Mesenchymal stem cell (in vitro differentiated cells and primary cell): Measurements from ENCODE around the gene ZNF512.
"Not testable (repeated sequence)": the region's sequence is repeated elsewhere in the genome, so short reads cannot be mapped to it uniquely, and the experiment has no call there.

Experiments used
- DNase-seq: peaks from one replicate; pipeline ENCODE4 v3.0.0-alpha.2; 2013
- H2AFZ ChIP-seq: one replicate; pipeline ENCODE4 v1.6.1; 2013; ENCODE audit warnings: low read depth, mild to moderate bottlenecking, control low read depth, inconsistent platforms, low read length, moderate library complexity
- H2AK5ac ChIP-seq: 2 replicates; pipeline ENCODE4 v1.6.1; 2013; ENCODE audit warnings: low read length, moderate library complexity, mild to moderate bottlenecking, inconsistent platforms; ENCODE audit not compliant: severe bottlenecking
- H2BK120ac ChIP-seq: one replicate; pipeline ENCODE4 v1.6.1; 2013; ENCODE audit warnings: low read depth, mild to moderate bottlenecking, inconsistent platforms, low read length, moderate library complexity
- H2BK12ac ChIP-seq, 2 experiments: one replicate each; pipeline ENCODE4 v1.6.1; 2013; ENCODE audit warnings: inconsistent platforms in 2 of 2, low read length in 2 of 2, mild to moderate bottlenecking in 2 of 2, moderate library complexity in 2 of 2, control low read depth in 1 of 2
- H2BK15ac ChIP-seq: one replicate; pipeline ENCODE4 v1.6.1; 2013; ENCODE audit warnings: mild to moderate bottlenecking, low read depth, inconsistent platforms; ENCODE audit not compliant: poor library complexity, severe bottlenecking
- H2BK5ac ChIP-seq: 2 replicates; pipeline ENCODE4 v1.6.1; 2013; ENCODE audit warnings: low read depth, mild to moderate bottlenecking, low read length, control low read depth, inconsistent platforms; ENCODE audit not compliant: poor library complexity, severe bottlenecking
- H3K14ac ChIP-seq, 2 experiments: one replicate each; pipeline ENCODE4 v1.6.1; 2013; ENCODE audit warnings: inconsistent platforms in 2 of 2, low read length in 2 of 2, control low read depth in 1 of 2, mild to moderate bottlenecking in 1 of 2, moderate library complexity in 1 of 2
- H3K18ac ChIP-seq, 2 experiments: one replicate each; pipeline ENCODE4 v1.6.1; 2013; ENCODE audit warnings: inconsistent platforms in 2 of 2, low read length in 2 of 2, control low read depth in 1 of 2, low read depth in 1 of 2, mild to moderate bottlenecking in 1 of 2
- H3K23ac ChIP-seq, 2 experiments: one replicate each; pipeline ENCODE4 v1.6.1; 2013; ENCODE audit warnings: inconsistent platforms in 2 of 2, low read length in 2 of 2, mild to moderate bottlenecking in 2 of 2, moderate library complexity in 2 of 2, control low read depth in 1 of 2
- H3K27ac ChIP-seq: 2 replicates; pipeline ENCODE4 v1.5.1; 2013; ENCODE audit warnings: mild to moderate bottlenecking, moderate library complexity, low read length, control low read depth, inconsistent platforms; ENCODE audit not compliant: poor library complexity, severe bottlenecking
- H3K27me3 ChIP-seq, 2 experiments: 2 replicates each; pipeline versions ENCODE4 v1.6.1 to v1.7.0; 2013; ENCODE audit warnings: low read length in 2 of 2, mild to moderate bottlenecking in 2 of 2, moderate library complexity in 2 of 2, control low read depth in 1 of 2, inconsistent platforms in 1 of 2; ENCODE audit not compliant: control insufficient read depth in 1 of 2, insufficient read depth in 1 of 2
- H3K36me3 ChIP-seq, 2 experiments: 2 replicates each; pipeline versions ENCODE4 v1.6.1 to v1.7.0; 2013; ENCODE audit warnings: low read length in 2 of 2, control low read depth in 1 of 2, inconsistent platforms in 1 of 2, low read depth in 1 of 2, mild to moderate bottlenecking in 1 of 2; ENCODE audit not compliant: insufficient read depth in 2 of 2, control insufficient read depth in 1 of 2
- H3K4ac ChIP-seq, 2 experiments: one replicate each; pipeline ENCODE4 v1.6.1; 2013; ENCODE audit warnings: inconsistent platforms in 2 of 2, low read length in 2 of 2, mild to moderate bottlenecking in 2 of 2, moderate library complexity in 2 of 2, control low read depth in 1 of 2, low read depth in 1 of 2
- H3K4me1 ChIP-seq: 2 replicates; pipeline ENCODE4 v1.6.1; 2013; ENCODE audit warnings: low read depth, low read length, control low read depth; ENCODE audit not compliant: control insufficient read depth, insufficient read depth
- H3K4me2 ChIP-seq: 2 replicates; pipeline ENCODE4 v1.6.1; 2013; ENCODE audit warnings: low read length, mild to moderate bottlenecking, inconsistent platforms; ENCODE audit not compliant: poor library complexity, severe bottlenecking
- H3K4me3 ChIP-seq, 2 experiments: 2 replicates each; pipeline versions ENCODE4 v1.5.1 to v1.7.0; 2013; ENCODE audit warnings: low read length in 2 of 2, mild to moderate bottlenecking in 2 of 2, control low read depth in 1 of 2, low read depth in 1 of 2; ENCODE audit not compliant: insufficient read depth in 1 of 2
- H3K79me1 ChIP-seq: replicated peaks from 2 replicates; pipeline ENCODE4 v1.6.1; 2013; ENCODE audit warnings: mild to moderate bottlenecking, control low read depth, low read length, inconsistent platforms; ENCODE audit not compliant: poor library complexity, severe bottlenecking
- H3K9ac ChIP-seq: 2 replicates; pipeline ENCODE4 v1.7.0; 2013; ENCODE audit warnings: mild to moderate bottlenecking, low read length, moderate library complexity
- H3K9me3 ChIP-seq: 2 replicates; pipeline ENCODE4 v1.7.0; 2013; ENCODE audit warnings: mild to moderate bottlenecking, low read length; ENCODE audit not compliant: control insufficient read depth
- H4K8ac ChIP-seq: one replicate; pipeline ENCODE4 v1.6.1; 2013; ENCODE audit warnings: inconsistent platforms, mild to moderate bottlenecking, low read length, moderate library complexity
- H4K91ac ChIP-seq: one replicate; pipeline ENCODE4 v1.6.1; 2013; ENCODE audit warnings: mild to moderate bottlenecking, low read length, inconsistent platforms
- WGBS: methylation state at CpG from one replicate; pipeline ENCODE4 v1.1.7; 2013; ENCODE audit warnings: mixed read lengths; 5-methylcytosine and 5-hydroxymethylcytosine counted together

ZNF512 gene

DNA sequence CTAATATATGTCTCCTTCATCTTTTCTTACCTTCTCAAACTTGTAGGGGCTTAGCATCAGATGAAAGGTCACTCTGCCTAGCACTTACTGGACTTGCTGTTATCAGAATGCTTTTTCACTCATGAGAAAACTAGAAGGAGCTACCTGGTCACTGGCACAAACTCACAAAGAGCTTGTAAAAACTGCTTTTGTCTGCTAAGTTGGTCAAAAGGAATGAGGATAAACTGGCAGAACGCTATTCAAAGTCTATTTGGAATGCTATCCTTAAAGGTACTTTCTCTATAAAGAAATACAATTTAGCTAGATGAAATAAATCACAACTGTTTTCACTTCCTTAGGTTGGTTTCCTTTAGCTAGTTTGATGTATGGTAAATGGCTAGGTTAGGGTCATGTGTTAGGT, 43.5 kb downstream of the ZNF512 start:
- H3K14ac ChIP-seq, H3K4me3 ChIP-seq, H2BK12ac ChIP-seq, H3K18ac ChIP-seq, H3K23ac ChIP-seq, H3K4me1 ChIP-seq, DNase-seq, H2BK120ac ChIP-seq, H3K4me2 ChIP-seq, H4K91ac ChIP-seq, H2BK15ac ChIP-seq, H3K4ac ChIP-seq, H3K9me3 ChIP-seq, H3K9ac ChIP-seq, H2BK5ac ChIP-seq, H4K8ac ChIP-seq, H3K27me3 ChIP-seq, H2AFZ ChIP-seq, H3K79me1 ChIP-seq: not testable (repeated sequence)
- Histone ChIP-seq H2AK5ac (peak overlapping the region; percentile 69), H3K27ac (peak overlapping the region; percentile 98), H3K36me3 (peaks cover 5 to 50% of the 10 kb centered on the region in 2 experiments)
- no CpG with 5 or more reads among the region's 1 CpG for WGBS

DNA sequence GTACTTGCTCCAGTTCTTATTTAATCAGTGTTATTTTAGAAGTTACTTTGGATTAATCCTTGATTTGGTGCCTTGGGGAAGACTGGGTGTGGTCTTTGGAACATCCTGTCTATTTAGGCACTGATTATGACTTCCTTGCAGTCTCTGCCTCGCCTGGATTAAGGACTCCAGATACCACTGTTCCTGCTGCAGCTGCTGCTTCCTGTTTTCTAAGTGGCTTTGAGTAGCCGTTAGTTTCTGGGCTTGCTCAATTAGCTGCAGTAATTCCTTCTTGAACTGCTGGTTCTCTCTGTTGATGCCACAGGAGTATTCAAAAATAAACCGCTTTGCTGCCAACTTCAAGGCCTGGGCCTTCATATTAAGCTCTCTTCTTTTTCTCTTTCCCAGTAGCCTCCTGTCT, 44.1 kb downstream of the ZNF512 start:
- not testable (repeated sequence) for H3K27me3 ChIP-seq, H3K4me2 ChIP-seq, H4K8ac ChIP-seq, H2BK5ac ChIP-seq, H3K4ac ChIP-seq, H2AFZ ChIP-seq, H2BK12ac ChIP-seq, H3K9me3 ChIP-seq, H2AK5ac ChIP-seq, H3K18ac ChIP-seq, H2BK120ac ChIP-seq, H3K4me3 ChIP-seq, H3K4me1 ChIP-seq, H3K23ac ChIP-seq, H2BK15ac ChIP-seq, H3K14ac ChIP-seq, H4K91ac ChIP-seq, H3K79me1 ChIP-seq, H3K9ac ChIP-seq
- 22% methylated on average over 3 of the region's 3 CpGs for WGBS
- peaks cover 4 to 50% of the 10 kb centered on the region in 2 experiments for H3K36me3 ChIP-seq
- DNase-seq: peak; percentile 56
- H3K27ac ChIP-seq: peak overlapping the region; percentile 98

- Histone ChIP-seq H3K23ac (peak overlapping the region in 1 of 2 experiments; percentile 30), H3K14ac (peak overlapping the region in 1 of 2 experiments; percentile 62), H2BK12ac (no peak overlapping the region), H4K91ac (peak overlapping the region; percentile 66), H2BK120ac (no peak overlapping the region), H3K27me3 (no peaks in the 10 kb centered on the region), H2AFZ (no peak overlapping the region), H3K27ac (peak overlapping the region; percentile 98), H4K8ac (peak overlapping the region; percentile 72), H3K4ac (peak overlapping the region; percentile 79 to 80), H2BK15ac (peak overlapping the region; percentile 74), H3K9me3 (no peaks in the 10 kb centered on the region), H3K4me2 (peak overlapping the region; percentile 98), H2BK5ac (peak overlapping the region; percentile 98), H3K4me3 (peak overlapping the region; percentile 75 to 95), H3K18ac (peak overlapping the region; percentile 49 to 82), H3K9ac (peak overlapping the region; percentile 97), H3K4me1 (peaks cover 6% of the 10 kb centered on the region), H3K79me1 (peaks cover 9% of the 10 kb centered on the region), H3K36me3 (peaks cover 4 to 50% of the 10 kb centered on the region in 2 experiments), H2AK5ac (peak overlapping the region; percentile 40)
- WGBS: 4% methylated on average over 16 of the region's 21 CpGs
- DNase-seq: peak; percentile 96
These were observed 45.3 kb downstream of the ZNF512 start for GRCh38 chr2:27627963-27628766.
